ENCODE measurements around the gene BSG.
"Not testable (repeated sequence)": the region's sequence is repeated elsewhere in the genome, so short reads cannot be mapped to it uniquely, and the experiment has no call there.

The BSG gene

DNA sequence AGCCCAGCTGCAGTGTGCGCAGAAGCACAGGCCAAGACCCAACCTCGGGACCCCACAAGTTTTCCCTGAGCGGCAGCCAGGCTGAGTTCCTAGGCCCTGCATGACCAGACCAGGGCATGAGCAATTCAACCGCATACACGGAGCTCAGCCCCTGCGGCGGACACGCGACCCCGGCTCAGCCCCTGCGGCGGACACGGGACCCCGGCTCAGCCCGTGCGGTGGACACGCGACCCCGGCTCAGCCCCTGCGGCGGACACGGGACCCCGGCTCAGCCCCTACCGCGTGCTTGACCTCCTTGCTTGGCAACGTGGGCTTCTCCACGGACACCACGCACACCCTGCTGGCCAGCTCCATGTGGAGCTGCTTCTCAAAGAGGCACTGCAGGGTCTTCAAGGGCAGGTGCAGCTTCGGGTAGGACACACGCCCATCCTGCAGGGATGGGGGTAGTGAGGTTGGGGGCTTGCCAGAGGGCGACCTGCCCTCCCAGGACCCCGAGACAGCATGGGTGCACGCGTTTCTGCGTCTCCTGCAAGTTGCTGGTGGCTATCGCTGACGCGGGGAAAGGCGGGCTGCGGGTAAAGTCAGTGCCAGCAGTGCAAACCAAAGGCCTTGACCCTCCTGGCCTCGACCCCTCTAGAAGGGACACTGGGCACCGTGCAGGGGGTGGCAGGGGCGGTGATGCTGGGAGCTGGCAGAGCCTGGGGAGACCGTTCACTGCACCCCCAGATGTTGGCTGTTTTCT, 51.0 kb downstream of the BSG start:
- DNase-seq = no peak

DNA sequence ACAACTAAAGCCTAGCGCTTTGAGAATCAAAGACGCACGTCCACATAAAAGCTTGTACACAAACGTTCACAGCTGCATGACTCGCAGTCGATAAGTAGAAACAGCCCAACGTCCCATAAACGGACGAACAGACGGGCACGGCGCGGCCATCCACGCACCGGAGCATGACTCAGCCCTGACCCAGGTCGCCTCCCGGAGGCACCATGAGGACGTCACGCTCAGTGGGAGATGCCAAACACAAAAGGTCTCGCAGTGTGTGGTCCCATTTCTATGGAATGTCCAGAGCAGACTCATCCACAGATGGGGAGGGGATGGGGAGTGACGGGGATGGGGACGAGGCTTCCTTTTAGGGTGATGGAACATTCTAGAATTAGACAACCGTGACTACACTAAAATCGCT, 51.6 kb downstream of the BSG start:
- DNase-seq = no peak

DNA sequence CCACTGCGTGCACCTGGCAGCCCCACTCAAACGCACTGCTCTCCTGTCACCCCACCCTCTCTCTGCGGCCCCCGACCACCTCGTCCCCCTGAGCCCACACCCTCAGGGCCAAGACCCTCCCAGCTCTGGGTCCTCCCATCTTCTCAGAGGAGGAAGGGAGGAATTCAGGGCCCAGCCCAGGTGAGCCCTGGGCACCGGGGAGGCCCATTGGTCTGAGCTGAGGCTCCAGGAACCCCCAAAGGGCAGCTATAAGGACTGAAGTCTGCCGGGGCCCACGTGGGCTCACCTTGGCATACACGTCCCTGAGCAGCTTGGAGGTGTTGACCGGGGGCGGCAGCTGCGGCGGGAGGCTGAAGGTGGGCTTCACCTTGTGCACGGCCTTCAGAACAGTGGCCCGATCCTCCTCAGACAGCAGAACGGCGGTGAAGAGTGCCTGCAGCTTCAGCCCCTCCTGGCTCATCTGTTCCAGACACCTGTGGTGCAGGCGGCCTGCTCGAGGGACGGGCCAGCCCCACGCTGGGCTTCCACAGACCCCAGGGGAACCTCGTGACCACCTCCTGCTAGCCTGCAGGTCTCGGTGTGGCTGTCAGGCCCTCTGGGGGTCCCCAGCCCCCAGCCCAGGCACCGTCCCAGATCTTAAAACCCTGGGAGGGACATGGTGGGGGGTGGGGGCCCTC, 52.2 kb downstream of the BSG start:
- no peak for DNase-seq

DNA sequence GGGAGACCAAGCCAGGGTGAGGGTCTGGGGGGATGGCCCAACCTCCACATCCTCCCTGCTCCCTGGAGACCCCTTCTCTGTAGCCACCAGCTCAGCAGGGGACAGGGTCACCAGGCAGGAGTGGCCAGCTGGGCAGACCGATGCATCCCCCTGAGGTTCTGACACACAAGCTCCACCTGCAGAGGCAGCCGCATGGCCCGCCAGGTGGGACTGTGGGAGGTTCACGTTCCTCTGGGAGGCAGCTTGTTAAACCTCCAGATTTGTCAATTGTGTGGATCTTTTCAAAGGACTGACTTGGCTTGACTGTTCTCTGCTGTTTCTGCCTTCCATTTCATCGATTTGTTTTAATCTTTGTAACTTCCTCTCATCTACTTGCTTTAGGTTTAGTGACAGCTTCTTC, 52.9 kb downstream of the BSG start:
- DNase-seq = no peak

DNA sequence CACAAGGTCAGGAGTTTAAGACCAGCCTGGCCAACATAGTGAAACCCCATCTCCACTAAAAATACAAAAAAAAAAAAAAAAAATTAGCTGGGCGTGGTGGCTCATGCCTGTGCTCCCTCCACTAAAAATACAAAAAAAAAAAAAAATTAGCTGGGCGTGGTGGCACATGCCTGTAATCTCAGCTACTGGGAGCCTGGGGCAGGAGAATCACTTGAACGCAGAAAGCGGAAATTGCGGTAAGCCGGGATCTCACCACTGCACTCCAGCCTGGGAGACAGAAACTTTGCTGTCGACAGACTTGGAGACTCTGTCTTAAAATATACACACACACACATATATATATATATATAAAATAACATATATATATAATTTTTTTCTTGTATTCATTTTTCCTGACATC, 54.2 kb downstream of the BSG start:
- not testable (repeated sequence) for DNase-seq

DNA sequence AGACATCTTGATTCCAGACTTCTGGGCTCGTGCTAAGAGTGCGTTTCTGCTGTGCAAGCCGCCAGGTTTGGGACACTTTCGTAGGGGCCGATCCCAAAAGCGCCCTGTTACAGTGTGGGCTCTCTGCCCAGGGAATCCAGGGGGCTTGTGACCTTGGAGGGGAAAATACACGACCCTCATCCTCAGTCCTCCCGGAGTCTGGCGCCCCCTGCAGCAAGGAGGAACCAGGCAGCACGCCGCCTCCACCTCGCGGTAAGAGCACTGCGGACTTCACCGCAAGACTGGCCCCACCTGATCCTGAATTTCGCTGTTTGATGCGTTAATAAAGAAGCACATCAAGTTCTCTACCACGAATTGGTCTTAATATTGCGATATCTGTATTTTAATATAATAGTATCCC, 55.8 kb downstream of the BSG start:
- no peak for DNase-seq

DNA sequence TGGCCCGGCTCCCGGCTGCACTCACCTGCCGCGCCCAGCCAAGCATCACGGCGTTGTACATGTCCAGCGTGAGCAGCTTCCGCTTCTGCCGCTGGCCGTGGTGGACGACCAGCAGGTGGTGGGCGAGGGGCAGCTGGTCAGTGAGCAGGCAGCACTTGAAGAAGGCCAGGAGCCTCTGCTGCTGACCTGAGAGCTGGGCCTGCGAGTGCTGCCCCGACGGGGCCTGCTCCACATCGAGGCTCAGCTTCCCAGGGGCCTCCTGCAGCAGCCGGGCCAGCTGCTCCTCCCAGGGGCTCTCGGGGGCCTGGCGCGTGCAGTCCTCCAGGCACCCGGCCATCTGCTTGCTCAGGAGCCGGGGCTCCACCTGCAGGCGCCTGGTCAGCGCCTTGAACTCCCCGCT, 57.1 kb downstream of the BSG start:
- not testable (repeated sequence) for DNase-seq

DNA sequence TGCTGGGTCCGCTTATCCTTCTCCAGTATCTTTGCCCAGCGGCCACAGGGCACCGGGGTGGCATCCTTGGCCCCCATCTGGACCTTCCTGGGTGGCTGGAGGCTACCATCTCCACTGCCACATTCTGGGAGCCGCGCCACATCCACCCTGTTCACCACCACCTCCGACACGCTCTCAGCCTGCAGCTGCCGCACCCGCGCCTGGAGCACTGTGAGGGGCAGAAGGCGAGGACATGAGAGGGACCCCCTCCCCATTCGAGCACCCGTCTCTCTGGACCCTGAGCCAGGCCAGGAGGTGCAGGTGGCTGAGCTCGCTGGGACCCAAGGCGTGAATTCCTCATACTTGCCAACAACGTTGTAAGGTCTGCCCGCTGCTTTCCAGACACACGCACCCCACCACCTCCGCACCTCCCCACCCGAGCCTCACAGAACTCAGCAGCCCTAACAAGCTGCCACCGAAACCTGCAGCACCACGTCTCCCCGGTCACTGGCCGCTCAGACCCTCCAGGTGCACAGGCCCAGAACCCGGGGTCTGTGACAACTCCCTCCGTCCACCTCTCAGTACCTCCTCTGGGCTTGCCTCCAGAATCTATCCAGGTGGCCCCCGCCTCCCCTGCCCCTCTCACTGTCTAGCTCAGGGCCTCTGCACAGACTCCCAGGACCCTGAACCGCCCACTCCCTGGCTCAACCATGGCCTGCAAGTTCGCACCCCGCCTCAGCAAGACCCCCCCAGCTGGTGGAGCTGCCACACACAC, 57.7 kb downstream of the BSG start:
- no peak for DNase-seq

DNA sequence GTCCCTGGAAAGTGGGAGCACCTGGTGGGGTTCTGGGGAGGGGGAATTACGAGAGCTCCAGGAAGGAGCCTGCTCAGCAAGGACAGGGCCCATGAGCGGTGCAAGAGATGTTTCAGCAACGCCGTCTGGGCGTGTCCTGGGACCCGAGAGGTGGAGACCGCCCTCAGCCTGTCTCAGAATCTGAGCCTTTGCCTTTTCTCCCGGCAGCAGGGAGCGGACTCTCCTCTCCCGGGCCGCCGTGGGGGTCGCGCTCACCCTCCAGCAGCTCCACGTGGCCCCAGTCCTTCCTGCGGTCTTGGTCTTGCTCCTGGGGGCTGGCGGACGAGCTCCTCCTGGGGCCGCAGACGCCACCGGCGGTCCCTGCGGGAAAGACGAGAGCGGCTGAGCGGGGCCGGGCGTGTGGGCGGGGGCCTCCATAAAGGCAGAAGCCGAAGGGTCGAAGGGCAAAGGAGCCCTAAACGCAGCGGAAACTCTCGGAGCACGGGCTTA, 60.2 kb downstream of the BSG start:
- DNase-seq = no peak

Measured in GOT3 (cell line).